Liver (tissue), 3 donors: ENCODE data around the gene PAWR.

ENCODE experiments used
- ATF3 ChIP-seq: IDR thresholded peaks from 2 replicates; pipeline ENCODE4 v1.6.1; 2016; ENCODE audit warnings: antibody characterized with exemption
- CTCF ChIP-seq: fragments of 150-350 bp; IDR thresholded peaks from 2 replicates; pipeline ENCODE4 v1.5.1; 2017; ENCODE audit warnings: improper control_type of control experiment, low read depth, low read length; ENCODE audit not compliant: missing input control
- GABPA ChIP-seq, 2 donors: IDR thresholded peaks in 1 of 2; conservative IDR thresholded peaks in 1 of 2; 2 replicates each; pipeline ENCODE4 v1.6.1; 2016; ENCODE audit warnings: antibody characterized with exemption in 2 of 2, mild to moderate bottlenecking in 1 of 2, moderate library complexity in 1 of 2
- MAX ChIP-seq: IDR thresholded peaks from 2 replicates; pipeline ENCODE4 v1.6.1; 2016; ENCODE audit warnings: antibody characterized with exemption
- TAF1 ChIP-seq: conservative IDR thresholded peaks from 2 replicates; pipeline ENCODE4 v1.6.1; 2016; ENCODE audit warnings: antibody characterized with exemption, mild to moderate bottlenecking
- ZBTB33 ChIP-seq: IDR thresholded peaks from 2 replicates; pipeline ENCODE4 v1.6.1; 2016; ENCODE audit warnings: antibody characterized with exemption
- donor health status: healthy.
- donor health status: healthy.

GRCh38 chr12:79535751-79536150, 155.0 kb downstream of the PAWR start:
- TF ChIP-seq CTCF: no peak
- no peak for TF ChIP-seq ZBTB33
- no peak for TF ChIP-seq MAX
- TF ChIP-seq ATF3: no peak
- TF ChIP-seq GABPA (IDR thresholded peaks at IDR 0.05 in 1 of 2, conservative IDR thresholded peaks at IDR 0.05 in 1 of 2): no peak
- TF ChIP-seq TAF1: no peak
